SU-DHL-6 (cell line): ENCODE measurements around the gene C1orf116.

ENCODE experiments used
- CTCF ChIP-seq: fragments of 200-600 bp; sonication (generic); IDR thresholded peaks from one replicate; pipeline ENCODE4 v1.5.1; 2017; ENCODE audit warnings: antibody characterized with exemption, mild to moderate bottlenecking, low read length, moderate library complexity; ENCODE audit not compliant: insufficient read depth, poor library complexity, severe bottlenecking
- EZH2phosphoT487 ChIP-seq: fragments of 200-600 bp; sonication (generic), shearing (Covaris generic); conservative IDR thresholded peaks from 2 replicates; pipeline ENCODE4 v1.6.1; 2018; ENCODE audit warnings: mild to moderate bottlenecking, antibody characterized with exemption, low read length, moderate library complexity, mixed read lengths

- TF ChIP-seq CTCF: no peak
- TF ChIP-seq EZH2phosphoT487: no peak
These were observed 3.5 kb downstream of the C1orf116 start for GRCh38 chr1:207028884-207029650.
